Measurements from ENCODE around the gene SCO1.

The SCO1 gene

GRCh38 chr17:10668775-10669174 is 28.6 kb downstream of the SCO1 start:
- Histone ChIP-seq H3K27me3 (ENCODE audit: control insufficient read depth, insufficient read depth, low read length) (no peaks in the 10 kb centered on the region), H3K9me3 (ENCODE audit: control insufficient read depth, low read length) (no peaks in the 10 kb centered on the region), H3K9ac (no peak overlapping the region), H3K4me3 (ENCODE audit: low read depth, low read length) (no peak overlapping the region), H2AFZ (no peak overlapping the region), H3K36me3 (ENCODE audit: control insufficient read depth, insufficient read depth, low read length) (no peaks in the 10 kb centered on the region), H3K4me2 (ENCODE audit: low read length) (no peak overlapping the region), H3K27ac (no peak overlapping the region), H3K79me2 (no peaks in the 10 kb centered on the region), H3K4me1 (no peaks in the 10 kb centered on the region)
- TF ChIP-seq CTCF (IDR thresholded peaks at IDR 0.05), result no peak

GRCh38 chr17:10666906-10667305 is 30.4 kb downstream of the SCO1 start:
- Histone ChIP-seq H3K27ac (no peak overlapping the region), H3K4me2 (ENCODE audit: low read length) (no peak overlapping the region), H3K27me3 (ENCODE audit: control insufficient read depth, insufficient read depth, low read length) (no peaks in the 10 kb centered on the region), H3K9ac (no peak overlapping the region), H3K4me3 (ENCODE audit: low read depth, low read length) (no peak overlapping the region), H3K9me3 (ENCODE audit: control insufficient read depth, low read length) (no peaks in the 10 kb centered on the region), H3K79me2 (no peaks in the 10 kb centered on the region), H3K4me1 (no peaks in the 10 kb centered on the region), H3K36me3 (ENCODE audit: control insufficient read depth, insufficient read depth, low read length) (no peaks in the 10 kb centered on the region), H2AFZ (no peak overlapping the region)
- TF ChIP-seq CTCF (IDR thresholded peaks at IDR 0.05), result no peak

- H3K27me3 ChIP-seq (ENCODE audit: control insufficient read depth, insufficient read depth, low read length), result no peaks in the 10 kb centered on the region
- no peak overlapping the region for H3K27ac ChIP-seq
- no peak overlapping the region for H3K9ac ChIP-seq
- no peak for TF ChIP-seq CTCF (IDR thresholded peaks at IDR 0.05)
- no peaks in the 10 kb centered on the region for H3K4me1 ChIP-seq
- no peaks in the 10 kb centered on the region for H3K79me2 ChIP-seq
- H3K36me3 ChIP-seq (ENCODE audit: control insufficient read depth, insufficient read depth, low read length), result no peaks in the 10 kb centered on the region
- no peak overlapping the region for H3K4me3 ChIP-seq (ENCODE audit: low read depth, low read length)
- H2AFZ ChIP-seq, result no peak overlapping the region
- no peaks in the 10 kb centered on the region for H3K9me3 ChIP-seq (ENCODE audit: control insufficient read depth, low read length)
- no peak overlapping the region for H3K4me2 ChIP-seq (ENCODE audit: low read length)
These were observed 32.8 kb downstream of the SCO1 start for GRCh38 chr17:10664571-10664970.

GRCh38 chr17:10663231-10663630 is 34.1 kb downstream of the SCO1 start:
- Histone ChIP-seq H3K27me3 (ENCODE audit: control insufficient read depth, insufficient read depth, low read length) (no peaks in the 10 kb centered on the region), H3K4me2 (ENCODE audit: low read length) (no peak overlapping the region), H2AFZ (no peak overlapping the region), H3K36me3 (ENCODE audit: control insufficient read depth, insufficient read depth, low read length) (no peaks in the 10 kb centered on the region), H3K4me1 (no peaks in the 10 kb centered on the region), H3K4me3 (ENCODE audit: low read depth, low read length) (no peak overlapping the region), H3K9ac (no peak overlapping the region), H3K27ac (no peak overlapping the region), H3K79me2 (no peaks in the 10 kb centered on the region), H3K9me3 (ENCODE audit: control insufficient read depth, low read length) (no peaks in the 10 kb centered on the region)
- no peak for TF ChIP-seq CTCF (IDR thresholded peaks at IDR 0.05)

GRCh38 chr17:10661437-10661836 is 35.9 kb downstream of the SCO1 start:
- no peak overlapping the region for H3K9ac ChIP-seq

More at GRCh38 chr17:10661437-10661836, 35.9 kb downstream of the SCO1 start:
- no peak overlapping the region for H2AFZ ChIP-seq
- no peaks in the 10 kb centered on the region for H3K27me3 ChIP-seq (ENCODE audit: control insufficient read depth, insufficient read depth, low read length)
- no peak for TF ChIP-seq CTCF (IDR thresholded peaks at IDR 0.05)
- H3K4me2 ChIP-seq (ENCODE audit: low read length), result no peak overlapping the region
- H3K79me2 ChIP-seq, result no peaks in the 10 kb centered on the region
- no peak overlapping the region for H3K27ac ChIP-seq
- H3K4me1 ChIP-seq, result no peaks in the 10 kb centered on the region
- H3K36me3 ChIP-seq (ENCODE audit: control insufficient read depth, insufficient read depth, low read length), result no peaks in the 10 kb centered on the region
- H3K4me3 ChIP-seq (ENCODE audit: low read depth, low read length), result no peak overlapping the region
- no peaks in the 10 kb centered on the region for H3K9me3 ChIP-seq (ENCODE audit: control insufficient read depth, low read length)

Measured in parathyroid adenoma (tissue), 2 donors.